Measurements from ENCODE around the gene SERPINB3.
"Not testable (repeated sequence)": the region's sequence is repeated elsewhere in the genome, so short reads cannot be mapped to it uniquely, and the experiment has no call there.

The SERPINB3 gene

DNA sequence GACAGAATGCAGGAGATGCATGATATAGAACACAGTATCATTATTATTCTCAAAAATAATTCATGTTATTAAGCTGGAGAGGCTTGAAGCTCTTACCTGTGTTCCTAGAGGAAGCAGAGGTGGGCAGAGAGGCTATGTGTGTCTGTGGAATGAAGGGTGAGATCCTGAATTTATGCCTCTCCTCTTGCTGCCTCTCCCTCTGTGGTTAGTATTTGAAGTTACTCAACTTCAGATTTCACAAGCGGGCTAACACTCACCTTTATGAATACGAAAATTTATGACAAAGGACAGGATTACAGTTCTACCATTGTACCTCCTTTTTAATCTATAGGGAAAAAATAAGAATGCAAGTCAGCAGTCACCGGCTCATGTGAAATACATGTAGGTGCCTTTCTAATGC is at the start of gene SERPINB3:
TSS of gene SERPINB3 (minus strand) at position 144 of the 400 bp plus-strand sequence. CDS start 677 bp downstream, outside the sequence.
- not testable (repeated sequence) for DNase-seq (ENCODE audit: low spot score)

DNA sequence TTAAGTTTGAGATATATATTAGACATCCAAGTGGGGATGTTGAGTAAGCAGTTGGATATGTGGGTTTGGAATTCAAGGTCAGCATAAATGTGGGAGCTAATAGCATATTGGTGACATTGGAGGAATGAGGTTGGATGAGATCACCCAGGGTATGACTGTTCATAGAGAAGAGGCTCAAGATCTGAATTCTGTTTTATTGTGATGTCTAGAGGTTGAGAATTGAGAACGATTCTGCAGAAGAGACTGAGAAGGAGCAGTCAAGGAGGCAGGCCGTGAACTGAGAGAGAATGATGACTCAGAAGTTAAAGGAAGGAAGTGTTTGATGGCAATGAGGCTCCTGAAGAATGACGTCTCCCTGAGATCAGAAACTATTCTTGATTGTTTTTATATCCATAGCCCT is 47.0 kb upstream of the SERPINB3 start:
- DNase-seq (ENCODE audit: low spot score), result no peak

DNA sequence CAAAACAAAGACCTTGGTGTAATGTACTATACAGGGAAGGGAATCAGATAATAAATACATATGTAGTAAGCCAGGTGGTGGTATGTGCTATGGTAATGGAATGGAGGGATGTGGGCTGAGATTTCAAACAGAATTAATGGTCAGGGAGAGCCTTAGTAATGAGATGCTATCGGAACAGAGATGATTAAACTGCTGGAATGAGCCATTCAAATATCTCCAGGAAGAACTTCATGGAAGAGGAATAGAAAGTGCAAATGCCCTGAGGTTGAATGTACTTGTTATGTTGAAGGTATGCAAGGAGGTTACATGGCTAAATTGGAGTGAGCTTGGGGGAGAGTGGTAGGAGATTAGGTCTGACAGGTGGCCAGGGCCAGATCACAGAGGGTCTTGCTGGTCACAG is 46.1 kb upstream of the SERPINB3 start:
- no peak for DNase-seq (ENCODE audit: low spot score)

DNA sequence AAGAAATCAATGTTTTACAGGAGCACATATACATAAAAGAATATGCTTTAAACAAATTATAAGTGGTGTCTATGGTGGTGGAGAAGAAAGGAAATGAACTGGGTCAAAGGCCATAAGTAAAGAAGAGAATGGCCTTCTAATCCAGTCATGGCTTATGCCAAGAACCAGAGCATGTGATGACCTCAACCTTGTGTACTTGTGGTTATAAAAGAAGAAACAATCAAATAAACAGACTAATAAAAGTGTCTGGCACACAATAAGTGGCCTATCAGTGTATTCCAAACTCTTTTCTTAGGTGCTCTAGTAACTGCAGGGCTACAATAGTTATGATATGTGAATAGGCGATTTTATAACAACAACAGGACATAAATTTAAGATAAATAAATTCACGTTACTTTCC is 43.7 kb upstream of the SERPINB3 start:
- no peak for DNase-seq (ENCODE audit: low spot score)

DNA sequence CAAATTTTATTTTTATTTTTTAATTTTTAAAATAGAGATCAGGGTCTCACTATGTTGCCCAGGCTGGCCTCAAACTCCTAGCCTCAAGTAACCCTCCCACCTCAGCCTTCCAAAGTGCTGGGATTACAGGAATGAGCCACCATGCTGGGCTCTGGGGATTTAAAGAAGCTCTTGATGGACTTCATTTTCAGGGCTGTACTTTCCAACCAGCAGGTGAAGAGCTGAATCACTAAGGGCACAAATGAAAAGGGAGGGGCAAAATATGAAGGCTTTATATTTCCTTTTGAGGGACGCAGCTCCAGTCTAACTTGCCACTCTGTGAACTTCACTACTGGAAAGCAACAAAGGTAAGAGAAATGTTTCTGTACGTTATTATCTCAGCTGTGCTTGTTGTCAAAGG is 41.0 kb upstream of the SERPINB3 start, which contains the start of gene SERPINB11:
TSS of gene SERPINB11 (plus strand) at position 301 of the 400 bp plus-strand sequence. CDS start 7,234 bp downstream, outside the sequence.
- DNase-seq (ENCODE audit: low spot score), result no peak

DNA sequence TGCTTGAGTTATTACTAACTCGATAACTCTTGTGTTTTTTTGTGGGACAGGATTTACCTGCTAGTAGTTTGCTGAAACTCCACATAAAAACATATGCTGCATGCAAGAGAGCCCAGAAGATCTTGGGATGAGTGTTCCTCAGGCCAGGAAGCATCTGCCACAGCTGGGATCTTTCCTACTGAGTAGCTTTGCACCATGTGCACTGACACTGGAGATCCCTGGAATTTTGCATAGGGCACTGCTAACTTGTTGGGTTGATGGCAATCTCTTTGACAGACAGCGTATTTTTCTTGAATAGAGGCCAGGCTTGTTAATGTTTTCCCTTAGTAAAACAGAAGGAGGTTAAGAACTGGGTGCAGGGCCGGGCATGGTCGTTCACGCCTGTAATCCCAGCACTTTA is 40.3 kb upstream of the SERPINB3 start:
- DNase-seq (ENCODE audit: low spot score), result no peak

DNA sequence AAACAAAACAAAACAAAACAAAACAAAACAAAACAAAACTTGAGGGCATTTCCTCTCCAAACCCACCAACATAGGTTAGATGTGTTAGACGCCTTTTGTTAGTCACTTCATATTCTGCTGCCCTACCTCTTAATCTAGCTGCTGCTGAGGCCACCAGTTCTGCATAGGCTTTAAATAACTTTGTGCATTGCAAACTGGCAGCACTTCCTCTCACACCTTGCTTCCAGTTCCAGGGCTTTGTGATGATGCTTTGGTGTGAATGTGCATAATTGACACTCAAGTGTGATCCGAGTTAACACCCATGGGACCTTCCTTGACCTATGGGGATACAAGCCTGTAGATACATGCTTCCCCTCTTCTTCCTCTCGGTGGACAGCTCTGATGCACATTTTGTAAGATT is 38.8 kb upstream of the SERPINB3 start:
- DNase-seq (ENCODE audit: low spot score), result no peak

DNA sequence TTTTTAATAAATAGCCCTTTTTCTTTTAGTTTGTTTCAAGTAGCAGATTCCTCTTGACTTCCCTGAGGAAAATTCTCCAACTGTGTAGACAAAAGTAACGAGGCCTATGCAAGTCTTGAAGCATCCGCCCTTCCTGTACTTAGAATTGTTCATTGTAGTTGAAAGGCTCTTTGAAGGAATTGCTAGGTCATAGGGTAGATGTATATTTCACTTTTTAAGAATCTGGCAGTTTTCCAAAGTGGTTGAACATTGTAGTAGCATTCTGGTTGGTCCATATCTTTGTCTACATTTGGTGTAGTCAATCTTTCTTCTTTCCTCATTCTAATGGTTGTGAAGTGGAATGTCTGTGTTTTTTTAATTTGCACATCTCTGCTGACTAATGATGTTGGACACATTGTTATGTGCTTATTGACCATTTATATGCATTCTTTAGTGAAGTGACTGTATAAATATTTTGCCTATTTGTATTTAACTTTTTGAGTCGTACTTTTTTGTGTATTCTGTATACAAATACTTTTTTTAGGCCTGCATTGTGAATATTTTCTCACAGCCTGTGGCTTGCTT is 35.5 kb upstream of the SERPINB3 start:
- DNase-seq (ENCODE audit: low spot score), result no peak

DNA sequence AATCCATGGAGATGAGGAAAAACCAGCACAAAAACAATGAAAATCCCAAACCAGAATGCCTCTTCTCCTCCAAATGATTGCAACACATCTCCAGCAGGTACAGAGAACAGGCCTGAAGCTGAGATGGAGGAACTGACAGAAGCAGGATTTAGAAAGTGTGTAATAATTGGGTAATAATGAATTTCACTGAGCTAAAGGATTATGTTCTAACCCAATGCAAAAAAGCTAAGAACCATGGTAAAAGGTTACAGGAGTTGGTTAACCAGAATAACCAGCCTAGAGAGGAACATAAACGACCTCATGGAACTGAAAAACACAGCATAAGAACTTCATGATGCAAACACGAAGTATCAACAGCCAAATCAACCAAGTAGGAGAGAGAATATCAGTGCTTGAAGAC is 27.4 kb upstream of the SERPINB3 start:
- no peak for DNase-seq (ENCODE audit: low spot score)

DNA sequence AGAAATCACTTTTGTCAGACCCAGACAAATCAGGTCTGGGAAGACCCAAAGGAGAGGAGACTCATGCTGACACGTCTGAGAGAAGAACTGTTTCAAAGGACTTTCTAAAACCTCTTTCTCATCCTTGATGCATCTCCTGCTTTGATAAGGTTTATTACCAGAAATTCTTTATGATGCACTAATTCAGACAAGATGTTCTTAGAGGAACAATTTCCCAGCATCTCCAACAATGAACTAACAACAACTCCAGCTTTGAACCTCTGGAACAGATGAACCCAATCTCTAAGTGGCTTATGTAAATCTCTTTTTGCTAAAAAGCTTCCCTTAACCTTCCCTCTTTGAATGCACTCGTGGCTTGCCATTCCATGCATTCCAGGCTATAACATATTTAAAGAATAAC is 25.2 kb upstream of the SERPINB3 start:
- no peak for DNase-seq (ENCODE audit: low spot score)

DNA sequence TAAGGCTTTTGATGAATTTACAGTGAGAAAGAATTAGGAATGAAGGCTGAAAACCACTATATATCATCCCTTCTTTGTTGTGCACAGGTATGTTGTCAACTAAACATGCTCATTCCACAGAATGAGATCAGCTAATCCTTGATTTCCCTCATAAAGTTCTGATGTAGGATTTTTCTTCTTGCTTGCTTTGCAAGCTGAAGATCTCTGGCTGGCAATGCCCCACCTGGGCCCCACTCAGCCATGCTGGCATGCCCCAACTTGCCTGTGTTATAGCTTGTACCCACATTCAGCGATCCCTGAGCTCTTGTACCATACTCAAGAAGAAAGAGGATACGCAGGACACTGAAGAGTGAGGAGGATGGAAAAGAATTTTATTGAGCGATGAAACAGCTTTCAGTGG is 23.0 kb upstream of the SERPINB3 start:
- no peak for DNase-seq (ENCODE audit: low spot score)

DNA sequence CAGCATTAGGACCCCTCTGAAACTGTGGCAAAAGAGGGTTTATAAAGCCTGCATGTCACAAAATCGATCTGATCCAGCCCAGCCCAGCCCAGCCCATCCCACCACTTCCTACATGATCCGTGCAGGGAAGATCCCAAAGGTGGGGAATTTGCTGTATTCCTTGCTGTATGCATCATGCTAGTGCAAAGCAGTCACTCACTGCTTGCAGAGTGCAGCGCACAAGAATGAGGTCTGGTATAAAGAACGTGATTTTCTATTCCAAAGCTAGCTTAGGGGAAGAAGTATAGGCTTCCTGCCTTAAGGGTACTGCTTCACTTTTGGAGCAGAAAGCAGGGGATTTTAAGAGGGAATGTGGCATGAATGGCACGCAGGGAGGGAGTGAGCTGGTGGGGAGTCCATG is 22.2 kb upstream of the SERPINB3 start:
- no peak for DNase-seq (ENCODE audit: low spot score)

DNA sequence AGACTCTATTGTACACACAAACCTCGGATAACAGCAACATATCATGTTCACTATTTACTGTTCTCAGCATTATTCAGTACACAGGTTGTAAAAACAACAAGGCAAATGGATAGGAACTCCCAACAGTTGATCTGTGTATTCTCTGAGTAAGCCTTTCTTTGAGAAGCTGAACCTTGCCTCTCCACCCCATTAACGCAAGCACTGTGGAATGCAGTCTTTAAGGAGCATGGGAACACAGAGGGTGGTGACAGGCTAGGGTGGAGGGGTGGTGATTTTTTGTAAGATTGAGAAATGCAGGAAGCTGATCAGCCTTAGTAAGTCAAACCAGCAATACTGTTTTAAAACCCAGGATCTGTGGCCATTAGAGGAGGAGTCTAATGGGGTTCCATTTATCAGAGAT is 21.5 kb upstream of the SERPINB3 start:
- no peak for DNase-seq (ENCODE audit: low spot score)

DNA sequence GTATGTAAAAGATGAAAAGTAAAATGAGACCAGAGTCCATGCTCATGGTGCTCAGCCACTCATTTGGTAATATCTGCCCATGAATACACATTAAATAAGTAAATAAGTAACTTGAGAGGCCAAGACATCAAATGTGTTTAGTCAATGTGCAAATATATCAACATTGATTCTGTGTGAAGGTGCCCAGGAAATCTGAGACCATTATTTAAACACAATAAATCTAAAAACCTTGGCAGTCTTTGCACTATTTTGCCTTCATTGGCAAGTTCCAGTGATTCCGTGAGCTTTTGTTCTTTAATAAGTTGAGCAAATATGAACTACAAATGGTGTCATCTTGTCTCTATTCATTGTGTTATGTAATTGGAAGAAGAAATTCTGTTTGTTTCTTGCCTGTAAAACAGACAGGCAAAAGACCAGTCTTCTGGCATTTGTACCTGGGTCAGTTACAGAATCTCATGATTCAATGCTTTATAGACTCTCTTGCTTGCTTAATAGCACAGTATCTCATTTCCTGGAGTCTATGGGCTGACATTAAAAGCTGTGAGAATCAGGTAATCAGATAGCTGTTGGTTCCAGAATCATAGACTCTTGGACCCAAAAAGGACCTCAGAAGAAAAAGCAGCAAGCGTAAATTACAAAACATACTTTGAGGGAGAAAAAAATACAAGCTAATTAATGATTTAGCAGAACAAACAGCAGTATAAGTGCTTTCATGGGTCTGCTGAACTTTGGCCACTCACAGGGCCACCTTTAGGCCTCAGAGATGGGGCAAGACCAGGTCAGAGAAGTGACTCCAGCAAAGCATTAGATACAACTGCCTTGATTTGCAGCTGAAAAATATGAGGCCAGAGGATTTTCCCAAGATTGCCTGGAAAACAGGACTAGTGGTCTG is 20.0 kb upstream of the SERPINB3 start:
- no peak for DNase-seq (ENCODE audit: low spot score)

DNA sequence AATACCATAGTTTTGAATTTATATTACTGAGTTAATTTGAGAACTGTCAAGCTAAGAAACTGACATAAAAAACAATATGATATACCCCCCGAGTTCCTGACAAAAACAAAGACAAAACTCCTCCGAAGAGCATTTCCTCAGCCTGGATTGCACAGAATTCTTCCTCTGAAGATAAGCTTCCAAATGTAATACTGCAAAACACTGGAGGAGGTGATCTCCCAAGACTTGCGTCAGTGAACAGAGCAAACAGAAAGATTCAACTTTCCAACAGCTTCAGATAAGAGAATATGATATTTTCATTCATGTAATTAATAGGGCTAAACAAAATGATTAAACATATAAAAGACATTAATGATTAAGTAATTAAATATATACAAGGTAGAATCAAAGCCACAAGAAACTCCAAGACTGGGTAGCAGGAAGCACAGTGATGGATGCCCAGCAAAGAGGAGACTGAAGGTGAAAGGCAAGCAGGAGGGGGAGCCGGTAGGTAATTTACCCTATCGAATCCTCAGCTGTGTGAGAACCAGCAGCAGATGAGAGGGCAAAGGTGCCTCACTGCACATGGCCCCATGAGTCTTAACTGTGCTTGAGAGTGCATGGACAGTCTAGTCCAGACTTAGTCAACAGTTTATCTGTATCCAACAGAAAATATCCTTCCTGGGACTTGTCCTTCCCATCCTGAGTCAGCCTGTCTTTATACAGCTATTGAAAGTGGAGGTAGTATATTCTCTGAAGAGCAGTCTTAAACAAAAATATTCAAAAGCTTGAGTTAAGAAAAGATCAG is 18.3 kb upstream of the SERPINB3 start:
- no peak for DNase-seq (ENCODE audit: low spot score)

DNA sequence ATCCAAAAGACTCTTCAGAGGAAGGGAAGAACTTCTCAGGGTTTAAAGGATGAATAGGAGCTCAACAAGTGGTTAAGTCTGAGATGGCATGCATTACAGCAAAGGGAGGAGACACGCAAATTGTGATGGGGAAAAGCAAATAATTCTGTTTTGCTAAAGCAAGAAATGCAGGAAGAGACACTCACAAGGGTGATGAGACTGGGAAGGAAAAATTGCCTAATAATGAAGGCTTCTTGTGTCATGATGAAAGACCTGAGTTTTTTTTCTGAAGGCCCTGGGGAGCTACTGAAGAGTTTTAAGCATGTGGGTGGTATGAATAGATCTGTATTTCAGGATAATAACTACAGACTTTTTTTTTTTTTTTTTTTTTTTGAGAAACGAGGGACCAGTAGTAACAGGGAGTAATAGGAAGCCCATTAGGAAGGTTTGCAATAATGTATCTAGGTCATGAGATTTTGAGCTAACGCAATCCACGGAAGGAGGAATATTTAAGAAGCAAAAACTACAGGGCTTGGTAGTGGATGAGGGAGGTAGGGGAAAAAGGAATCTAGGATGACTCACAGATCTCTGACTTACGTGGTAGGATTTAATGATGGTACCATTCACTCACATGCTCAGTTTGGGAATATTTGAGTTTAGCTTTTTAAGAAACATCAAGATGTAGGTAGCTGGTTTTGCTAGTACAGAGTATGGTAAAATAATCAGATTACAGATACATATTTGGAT is 16.0 kb upstream of the SERPINB3 start:
- DNase-seq (ENCODE audit: low spot score), result no peak

DNA sequence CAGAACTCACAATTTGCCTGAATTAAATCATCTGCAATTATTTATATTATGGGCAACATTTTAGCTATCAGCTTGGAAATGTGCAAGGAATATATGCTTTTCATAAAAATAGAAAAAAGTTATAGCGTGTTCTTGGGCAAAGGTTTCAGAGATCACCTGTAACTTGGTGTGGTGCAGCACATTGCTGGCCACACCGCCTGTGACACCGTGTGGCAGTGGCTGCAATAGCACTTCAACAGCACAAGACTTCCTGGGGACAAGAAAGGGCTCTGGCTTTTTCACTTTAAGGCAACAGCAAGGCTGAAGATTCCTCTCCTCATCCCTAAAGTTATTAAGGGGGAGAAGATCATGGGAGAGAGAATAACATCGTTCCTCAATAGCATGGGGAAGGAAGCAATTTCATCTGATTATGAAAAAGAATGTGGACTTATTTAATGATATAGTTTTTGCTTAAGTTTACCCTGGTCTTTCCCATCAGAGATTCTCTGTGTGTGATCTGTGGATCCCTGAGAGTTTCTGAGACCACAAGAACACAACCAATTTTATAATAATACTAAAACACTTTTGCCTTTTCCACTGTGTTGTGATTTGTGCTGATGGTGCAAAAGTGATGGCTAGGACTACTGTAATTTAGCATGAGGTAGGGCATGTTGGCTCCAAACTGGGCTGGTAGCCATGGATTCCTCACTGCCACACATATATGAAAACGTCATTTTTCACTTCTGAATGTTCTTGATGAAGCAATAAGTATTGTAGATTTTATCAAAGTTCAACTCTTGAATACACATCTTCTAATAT is 15.0 kb upstream of the SERPINB3 start:
- no peak for DNase-seq (ENCODE audit: low spot score)

DNA sequence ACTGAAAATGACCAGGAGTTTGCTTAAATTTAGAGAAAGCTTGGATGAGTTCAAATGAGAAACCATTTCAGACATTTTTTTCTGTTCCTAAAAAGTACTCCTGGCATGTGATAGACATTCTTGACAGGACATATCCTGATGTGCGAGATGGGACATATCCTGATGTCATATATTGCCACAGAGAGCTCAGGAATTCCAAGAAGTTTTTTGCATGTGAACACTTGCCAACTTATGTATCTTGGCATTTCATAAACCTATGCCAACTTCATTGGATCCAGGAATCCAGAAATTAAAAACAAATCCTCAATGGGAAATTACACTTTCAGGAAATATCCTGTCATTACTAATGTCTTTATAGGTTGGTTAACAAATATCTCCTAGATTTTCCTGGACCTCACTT is 2.9 kb upstream of the SERPINB3 start:
- DNase-seq (ENCODE audit: low spot score), result no peak

DNA sequence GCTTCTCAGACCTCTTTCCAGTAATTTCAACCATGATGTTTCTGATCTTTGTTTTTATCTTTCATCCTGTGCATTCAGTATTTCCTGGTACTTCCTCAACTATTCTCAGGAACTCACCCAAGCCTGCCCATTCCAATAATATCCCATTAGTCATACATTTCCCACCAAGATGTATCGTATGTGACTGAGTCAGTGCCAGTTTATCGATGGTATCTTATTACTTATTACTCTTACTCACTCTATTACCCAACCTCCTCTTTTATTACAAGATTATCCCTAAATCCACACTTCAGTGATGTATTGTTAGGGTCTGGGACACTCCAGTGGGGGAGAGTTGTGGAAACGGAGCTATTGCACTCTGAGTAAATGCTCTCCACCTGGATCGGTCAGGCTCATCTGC is 2.8 kb downstream of the SERPINB3 start:
- not testable (repeated sequence) for DNase-seq (ENCODE audit: low spot score)

DNA sequence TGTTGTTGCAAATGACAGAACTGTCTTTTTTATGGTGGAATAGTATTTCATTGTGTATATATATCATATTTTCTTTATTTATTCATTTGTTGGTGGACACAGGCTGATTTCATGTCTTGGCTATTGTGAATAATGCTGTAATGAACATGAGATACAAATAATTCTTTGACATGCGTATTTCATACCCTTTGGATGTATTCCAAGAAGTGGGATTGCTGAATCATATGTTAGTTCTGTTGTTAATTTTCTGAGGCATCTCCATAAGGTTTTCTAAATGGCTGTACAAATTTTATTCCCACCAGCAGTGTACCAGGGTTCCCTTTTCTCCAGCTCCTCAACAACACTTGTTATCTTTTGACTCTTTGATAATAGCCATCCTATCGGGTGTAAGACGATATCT is 11.4 kb downstream of the SERPINB3 start:
- DNase-seq (ENCODE audit: low spot score), result not testable (repeated sequence)

DNA sequence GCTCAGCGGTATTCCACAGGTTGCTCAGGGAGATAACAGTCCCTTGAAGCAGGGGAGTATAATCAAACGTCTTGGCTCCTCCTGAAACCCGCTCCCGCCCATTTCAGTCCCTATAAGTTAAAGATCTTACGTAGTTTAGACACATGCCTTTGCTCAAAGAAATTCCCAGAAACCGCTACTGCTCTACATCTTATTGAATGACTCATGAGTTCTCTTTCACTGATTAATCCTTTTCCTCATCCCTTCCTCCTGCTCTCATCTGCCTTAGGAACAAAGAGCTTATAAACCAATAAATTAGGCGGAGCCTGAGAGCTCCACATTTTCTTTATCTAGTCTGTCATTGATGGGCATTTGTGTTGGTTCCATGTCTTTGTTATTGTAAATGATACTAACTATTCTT is 13.5 kb downstream of the SERPINB3 start:
- DNase-seq (ENCODE audit: low spot score), result no peak
